Ecto neural progenitor cell (in vitro differentiated cells): ENCODE measurements around the gene LYZ.
A peak's percentile ranks its signal among the peaks of the same experiment; 100 is the strongest.
"Not testable (repeated sequence)": the region's sequence is repeated elsewhere in the genome, so short reads cannot be mapped to it uniquely, and the experiment has no call there.

Experiments
- DNase-seq: peaks from one replicate; pipeline ENCODE4 v3.0.0-alpha.2; 2018; ENCODE audit warnings: low spot score

LYZ gene

GRCh38 chr12:69348162-69348938 lies at the start of gene LYZ:
LYZ (plus strand) TSS chr12:69348381; CDS start chr12:69348409, 28 bp downstream.
- DNase-seq = no peak

GRCh38 chr12:69298947-69299346 lies 49.2 kb upstream of the LYZ start:
- DNase-seq = no peak

- no peak for DNase-seq
Observed at GRCh38 chr12:69304284-69304683, 43.9 kb upstream of the LYZ start.

- DNase-seq = no peak
Observed at GRCh38 chr12:69309461-69309860, 38.7 kb upstream of the LYZ start.

- DNase-seq = no peak
Observed at GRCh38 chr12:69313209-69313608, 35.0 kb upstream of the LYZ start.

GRCh38 chr12:69316784-69317183 lies 31.4 kb upstream of the LYZ start:
- DNase-seq = not testable (repeated sequence)

- not testable (repeated sequence) for DNase-seq
Observed at GRCh38 chr12:69317233-69317632, 30.9 kb upstream of the LYZ start.

GRCh38 chr12:69318225-69318624 lies 30.0 kb upstream of the LYZ start:
- DNase-seq = no peak

- no peak for DNase-seq
Observed at GRCh38 chr12:69321351-69321750, 26.8 kb upstream of the LYZ start.

- no peak for DNase-seq
Observed at GRCh38 chr12:69324797-69325466, 23.2 kb upstream of the LYZ start.

- DNase-seq = no peak
Observed at GRCh38 chr12:69328426-69328825, 19.8 kb upstream of the LYZ start.

GRCh38 chr12:69329669-69330428 lies 18.3 kb upstream of the LYZ start:
- no peak for DNase-seq

- DNase-seq = peak; percentile 57
Observed at GRCh38 chr12:69330475-69331473, 17.4 kb upstream of the LYZ start.

GRCh38 chr12:69331519-69331908 lies 16.7 kb upstream of the LYZ start:
- no peak for DNase-seq

- no peak for DNase-seq
Observed at GRCh38 chr12:69331909-69332684, 16.1 kb upstream of the LYZ start.

- no peak for DNase-seq
Observed at GRCh38 chr12:69332815-69333358, 15.3 kb upstream of the LYZ start.

- DNase-seq = no peak
Observed at GRCh38 chr12:69334158-69334557, 14.0 kb upstream of the LYZ start.

- DNase-seq = no peak
Observed at GRCh38 chr12:69337311-69338090, 10.7 kb upstream of the LYZ start.

- DNase-seq = no peak
Observed at GRCh38 chr12:69338120-69338859, 9.9 kb upstream of the LYZ start.
